ENCODE results near the gene RAB4B.

RAB4B gene

GRCh38 chr19:40831502-40832430 lies 53.7 kb downstream of the RAB4B start (continued):
- TF ChIP-seq ZNF629 (tag by site-specific recombination; IDR thresholded peaks at IDR 0.05), result peak; percentile 97
- no peak for TF ChIP-seq ZNF211 (tag by site-specific recombination; IDR thresholded peaks at IDR 0.05; ENCODE audit: low read depth)
- peak; percentile 95 for TF ChIP-seq SCRT2 (tag by site-specific recombination; IDR thresholded peaks at IDR 0.05)
- no peak for TF ChIP-seq ZNF112 (tag by site-specific recombination; IDR thresholded peaks at IDR 0.05)
- peak; percentile 96; the same call in 1 of the 2 replicates for TF ChIP-seq KLF8 (tag by site-specific recombination; IDR thresholded peaks at IDR 0.05)
- TF ChIP-seq ZBTB8A (tag by site-specific recombination; IDR thresholded peaks at IDR 0.05), result peak; percentile 77
- peak; percentile 49 for TF ChIP-seq ZIC2 (tag by site-specific recombination; IDR thresholded peaks at IDR 0.05)
- no peak for TF ChIP-seq ZNF658 (tag by site-specific recombination; IDR thresholded peaks at IDR 0.05)
- TF ChIP-seq KLF17 (tag by site-specific recombination; IDR thresholded peaks at IDR 0.05), result peak; percentile 100
- TF ChIP-seq YY2 (tag by site-specific recombination; IDR thresholded peaks at IDR 0.05), result no peak
- TF ChIP-seq ZNF571 (tag by site-specific recombination; IDR thresholded peaks at IDR 0.05), result no peak
- peak; percentile 99 for TF ChIP-seq SP7 (tag by site-specific recombination; IDR thresholded peaks at IDR 0.05)
- peak; percentile 69 for TF ChIP-seq ZNF518A (tag by site-specific recombination; conservative IDR thresholded peaks at IDR 0.05; ENCODE audit: low read depth)
- no peak for TF ChIP-seq ZNF155 (tag by site-specific recombination; IDR thresholded peaks at IDR 0.05)
- no peak for TF ChIP-seq HOXA7 (CRISPR knock-in tag; IDR thresholded peaks at IDR 0.05; ENCODE audit: borderline replicate concordance)
- no peak for TF ChIP-seq ZNF48 (tag by site-specific recombination; IDR thresholded peaks at IDR 0.05)
- peak; percentile 99 for TF ChIP-seq ZNF366 (tag by site-specific recombination; conservative IDR thresholded peaks at IDR 0.05)
- peak; percentile 86 for TF ChIP-seq TRIM28 (IDR thresholded peaks at IDR 0.05; ENCODE audit: borderline replicate concordance, low read length)
- TF ChIP-seq ZNF521 (tag by site-specific recombination; IDR thresholded peaks at IDR 0.05), result no peak
- peak; percentile 93 for TF ChIP-seq ZBTB20 (tag by site-specific recombination; IDR thresholded peaks at IDR 0.05)
- TF ChIP-seq REST (tag by site-specific recombination; IDR thresholded peaks at IDR 0.05), result peak; percentile 60
- no peak for TF ChIP-seq ZSCAN16 (tag by site-specific recombination; IDR thresholded peaks at IDR 0.05)
- peak; percentile 99 for TF ChIP-seq ZEB2 (tag by site-specific recombination; IDR thresholded peaks at IDR 0.05)
- peak; percentile 62; the same call in 1 of the 2 replicates for TF ChIP-seq ZSCAN4 (tag by site-specific recombination; IDR thresholded peaks at IDR 0.05)
- no peak for TF ChIP-seq ZNF747 (tag by site-specific recombination; IDR thresholded peaks at IDR 0.05)
- no peak for TF ChIP-seq RBAK (tag by site-specific recombination; IDR thresholded peaks at IDR 0.05)
- TF ChIP-seq ZNF707 (tag by site-specific recombination; IDR thresholded peaks at IDR 0.05), result no peak
- no peak for TF ChIP-seq MEIS1 (CRISPR knock-in tag; IDR thresholded peaks at IDR 0.05; ENCODE audit: borderline replicate concordance)
- no peak for TF ChIP-seq ZNF23 (tag by site-specific recombination; IDR thresholded peaks at IDR 0.05; ENCODE audit: borderline replicate concordance)
- no peak for TF ChIP-seq ZNF214 (tag by site-specific recombination; IDR thresholded peaks at IDR 0.05; ENCODE audit: borderline replicate concordance)
